ENCODE data around the gene KLKB1.
"Not testable (repeated sequence)": the region's sequence is repeated elsewhere in the genome, so short reads cannot be mapped to it uniquely, and the experiment has no call there.

KLKB1 gene

GRCh38 chr4:186273392-186273789 lies 46.1 kb downstream of the KLKB1 start:
- POLR2A ChIA-PET; H3K27ac ChIP-seq (ENCODE audit: extremely low read depth, low read depth, low read length); H3K4me3 ChIP-seq (ENCODE audit: low read depth, low read length); H3K4me1 ChIP-seq (ENCODE audit: control insufficient read depth, insufficient read depth, low read length); H3K9me3 ChIP-seq (ENCODE audit: control insufficient read depth, insufficient read depth, low read depth, low read length); CTCF ChIA-PET; H3K36me3 ChIP-seq (ENCODE audit: control insufficient read depth in 2 of 2, insufficient read depth in 1 of 2, low read length in 2 of 2): not testable (repeated sequence)

DNA sequence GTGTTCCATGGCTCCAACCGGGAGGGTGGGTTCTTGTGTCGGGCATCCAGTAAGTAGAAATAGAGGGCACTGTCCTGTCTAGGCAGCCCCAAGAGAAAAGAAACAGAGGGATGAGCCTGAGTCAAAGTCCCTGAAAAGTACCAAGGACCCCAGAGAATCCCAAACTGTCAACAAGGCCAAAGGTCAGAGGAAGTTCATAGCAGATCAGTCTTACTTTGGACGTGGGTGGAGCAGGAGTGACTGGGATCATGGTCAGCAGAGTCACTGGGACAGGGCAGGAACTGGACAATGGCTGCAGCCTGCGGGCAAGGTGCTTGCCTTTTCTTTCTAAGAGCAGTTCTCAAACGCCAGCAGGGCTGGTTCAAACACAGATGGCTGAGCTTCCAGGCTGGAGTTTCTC lies 56.0 kb downstream of the KLKB1 start:
- TF ChIP-seq ZNF114 (tag by site-specific recombination; IDR thresholded peaks at IDR 0.05) (no peak), KLF16 (tag by site-specific recombination; IDR thresholded peaks at IDR 0.05) (no peak), ZNF133 (tag by site-specific recombination; IDR thresholded peaks at IDR 0.05) (no peak), ZEB2 (tag by site-specific recombination; IDR thresholded peaks at IDR 0.05) (no peak), ZNF560 (tag by site-specific recombination; IDR thresholded peaks at IDR 0.05; ENCODE audit: borderline replicate concordance) (no peak), ZNF416 (tag by site-specific recombination; IDR thresholded peaks at IDR 0.05) (no peak), ZNF394 (tag by site-specific recombination; IDR thresholded peaks at IDR 0.05; ENCODE audit: borderline replicate concordance) (no peak), ATF2 (tag by site-specific recombination; IDR thresholded peaks at IDR 0.05; ENCODE audit: low read depth) (no peak), BCL11B (tag by site-specific recombination; IDR thresholded peaks at IDR 0.05; ENCODE audit: low read depth) (no peak), ZBTB48 (tag by site-specific recombination; IDR thresholded peaks at IDR 0.05) (no peak), ZNF302 (tag by site-specific recombination; IDR thresholded peaks at IDR 0.05; ENCODE audit: low read depth) (no peak), SALL2 (tag by site-specific recombination; IDR thresholded peaks at IDR 0.05; ENCODE audit: borderline replicate concordance) (no peak), ZSCAN23 (tag by site-specific recombination; IDR thresholded peaks at IDR 0.05) (no peak), ZFP69B (tag by site-specific recombination; IDR thresholded peaks at IDR 0.05) (no peak), KLF10 (tag by site-specific recombination; IDR thresholded peaks at IDR 0.05) (no peak), BCL6B (tag by site-specific recombination; IDR thresholded peaks at IDR 0.05) (no peak), ZNF768 (tag by site-specific recombination; IDR thresholded peaks at IDR 0.05) (no peak), ZNF26 (tag by site-specific recombination; IDR thresholded peaks at IDR 0.05) (no peak)
- TF ChIP-seq, protein P1, sequence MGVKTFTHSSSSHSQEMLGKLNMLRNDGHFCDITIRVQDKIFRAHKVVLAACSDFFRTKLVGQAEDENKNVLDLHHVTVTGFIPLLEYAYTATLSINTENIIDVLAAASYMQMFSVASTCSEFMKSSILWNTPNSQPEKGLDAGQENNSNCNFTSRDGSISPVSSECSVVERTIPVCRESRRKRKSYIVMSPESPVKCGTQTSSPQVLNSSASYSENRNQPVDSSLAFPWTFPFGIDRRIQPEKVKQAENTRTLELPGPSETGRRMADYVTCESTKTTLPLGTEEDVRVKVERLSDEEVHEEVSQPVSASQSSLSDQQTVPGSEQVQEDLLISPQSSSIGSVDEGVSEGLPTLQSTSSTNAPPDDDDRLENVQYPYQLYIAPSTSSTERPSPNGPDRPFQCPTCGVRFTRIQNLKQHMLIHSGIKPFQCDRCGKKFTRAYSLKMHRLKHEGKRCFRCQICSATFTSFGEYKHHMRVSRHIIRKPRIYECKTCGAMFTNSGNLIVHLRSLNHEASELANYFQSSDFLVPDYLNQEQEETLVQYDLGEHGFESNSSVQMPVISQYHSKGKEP (tag by site-specific recombination; IDR thresholded peaks at IDR 0.05) = no peak
- TF ChIP-seq, protein P2, sequence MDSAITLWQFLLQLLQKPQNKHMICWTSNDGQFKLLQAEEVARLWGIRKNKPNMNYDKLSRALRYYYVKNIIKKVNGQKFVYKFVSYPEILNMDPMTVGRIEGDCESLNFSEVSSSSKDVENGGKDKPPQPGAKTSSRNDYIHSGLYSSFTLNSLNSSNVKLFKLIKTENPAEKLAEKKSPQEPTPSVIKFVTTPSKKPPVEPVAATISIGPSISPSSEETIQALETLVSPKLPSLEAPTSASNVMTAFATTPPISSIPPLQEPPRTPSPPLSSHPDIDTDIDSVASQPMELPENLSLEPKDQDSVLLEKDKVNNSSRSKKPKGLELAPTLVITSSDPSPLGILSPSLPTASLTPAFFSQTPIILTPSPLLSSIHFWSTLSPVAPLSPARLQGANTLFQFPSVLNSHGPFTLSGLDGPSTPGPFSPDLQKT (IDR thresholded peaks at IDR 0.05; ENCODE audit: borderline replicate concordance, low read depth, low read length) = no peak
- H3K27ac ChIP-seq (ENCODE audit: extremely low read depth, low read depth, low read length) = no peak overlapping the region
- no peaks in the 10 kb centered on the region for H3K4me1 ChIP-seq (ENCODE audit: control insufficient read depth, insufficient read depth, low read length)
- no peak overlapping the region for H3K4me3 ChIP-seq (ENCODE audit: low read depth, low read length)
- CTCF ChIA-PET = no interaction called here
- no peaks in the 10 kb centered on the region for H3K9me3 ChIP-seq (ENCODE audit: control insufficient read depth, insufficient read depth, low read depth, low read length)
- H3K36me3 ChIP-seq (ENCODE audit: control insufficient read depth in 2 of 2, insufficient read depth in 1 of 2, low read length in 2 of 2) = no peaks in the 10 kb centered on the region
- POLR2A ChIA-PET = no interaction called here

Measured in HEK293 (cell line).